Smooth muscle cell of the brain vasculature (primary cell): ENCODE results near the gene RBM4B.

Source experiments
- DNase-seq: peaks from one replicate; pipeline ENCODE4 v3.0.0-alpha.2; 2012; ENCODE audit warnings: low read depth, low spot score

Gene RBM4B

GRCh38 chr11:66686801-66687750, 9.4 kb upstream of the RBM4B start:
- no peak for DNase-seq

GRCh38 chr11:66686100-66686785, 8.6 kb upstream of the RBM4B start:
- no peak for DNase-seq

- DNase-seq: no peak
Measured at GRCh38 chr11:66685276-66686099, 7.8 kb upstream of the RBM4B start.

- DNase-seq: no peak
Measured at GRCh38 chr11:66684635-66685034, 6.9 kb upstream of the RBM4B start.

- no peak for DNase-seq
Measured at GRCh38 chr11:66683877-66684276, 6.2 kb upstream of the RBM4B start.

GRCh38 chr11:66680966-66681645, 3.4 kb upstream of the RBM4B start:
- no peak for DNase-seq

GRCh38 chr11:66676931-66677598, 622 bp downstream of the RBM4B start:
- no peak for DNase-seq

GRCh38 chr11:66676282-66676919, 1.3 kb downstream of the RBM4B start:
- DNase-seq: no peak

GRCh38 chr11:66674964-66675602, 2.6 kb downstream of the RBM4B start:
- DNase-seq: no peak

- DNase-seq: no peak
Measured at GRCh38 chr11:66670816-66671215, 6.9 kb downstream of the RBM4B start.

- DNase-seq: no peak
Measured at GRCh38 chr11:66665369-66665768, 12.3 kb downstream of the RBM4B start.

- DNase-seq: no peak
Measured at GRCh38 chr11:66663741-66664296, 13.9 kb downstream of the RBM4B start.

GRCh38 chr11:66659763-66660162, 17.9 kb downstream of the RBM4B start:
- DNase-seq: no peak

GRCh38 chr11:66653123-66653522, 24.6 kb downstream of the RBM4B start:
- no peak for DNase-seq

- no peak for DNase-seq
Measured at GRCh38 chr11:66652651-66653050, 25.0 kb downstream of the RBM4B start.

GRCh38 chr11:66651016-66651415, 26.7 kb downstream of the RBM4B start:
- DNase-seq: no peak

GRCh38 chr11:66649903-66650302, 27.8 kb downstream of the RBM4B start:
- DNase-seq: no peak

- no peak for DNase-seq
Measured at GRCh38 chr11:66646828-66647227, 30.9 kb downstream of the RBM4B start.

- DNase-seq: no peak
Measured at GRCh38 chr11:66643745-66644437, 33.8 kb downstream of the RBM4B start.
